DMS153 treated with DMSO at 0.1 percent for 48 hours (cell line): Measurements from ENCODE around the gene ALDH3B1.
"Not testable (repeated sequence)": the region's sequence is repeated elsewhere in the genome, so short reads cannot be mapped to it uniquely, and the experiment has no call there.

Experiments
- DNase-seq: peaks from one replicate; lab custom pipeline; 2025; ENCODE audit not compliant: unreplicated experiment; lab: John Stamatoyannopoulos, UW

ALDH3B1 gene, protein sequence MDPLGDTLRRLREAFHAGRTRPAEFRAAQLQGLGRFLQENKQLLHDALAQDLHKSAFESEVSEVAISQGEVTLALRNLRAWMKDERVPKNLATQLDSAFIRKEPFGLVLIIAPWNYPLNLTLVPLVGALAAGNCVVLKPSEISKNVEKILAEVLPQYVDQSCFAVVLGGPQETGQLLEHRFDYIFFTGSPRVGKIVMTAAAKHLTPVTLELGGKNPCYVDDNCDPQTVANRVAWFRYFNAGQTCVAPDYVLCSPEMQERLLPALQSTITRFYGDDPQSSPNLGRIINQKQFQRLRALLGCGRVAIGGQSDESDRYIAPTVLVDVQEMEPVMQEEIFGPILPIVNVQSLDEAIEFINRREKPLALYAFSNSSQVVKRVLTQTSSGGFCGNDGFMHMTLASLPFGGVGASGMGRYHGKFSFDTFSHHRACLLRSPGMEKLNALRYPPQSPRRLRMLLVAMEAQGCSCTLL

DNA sequence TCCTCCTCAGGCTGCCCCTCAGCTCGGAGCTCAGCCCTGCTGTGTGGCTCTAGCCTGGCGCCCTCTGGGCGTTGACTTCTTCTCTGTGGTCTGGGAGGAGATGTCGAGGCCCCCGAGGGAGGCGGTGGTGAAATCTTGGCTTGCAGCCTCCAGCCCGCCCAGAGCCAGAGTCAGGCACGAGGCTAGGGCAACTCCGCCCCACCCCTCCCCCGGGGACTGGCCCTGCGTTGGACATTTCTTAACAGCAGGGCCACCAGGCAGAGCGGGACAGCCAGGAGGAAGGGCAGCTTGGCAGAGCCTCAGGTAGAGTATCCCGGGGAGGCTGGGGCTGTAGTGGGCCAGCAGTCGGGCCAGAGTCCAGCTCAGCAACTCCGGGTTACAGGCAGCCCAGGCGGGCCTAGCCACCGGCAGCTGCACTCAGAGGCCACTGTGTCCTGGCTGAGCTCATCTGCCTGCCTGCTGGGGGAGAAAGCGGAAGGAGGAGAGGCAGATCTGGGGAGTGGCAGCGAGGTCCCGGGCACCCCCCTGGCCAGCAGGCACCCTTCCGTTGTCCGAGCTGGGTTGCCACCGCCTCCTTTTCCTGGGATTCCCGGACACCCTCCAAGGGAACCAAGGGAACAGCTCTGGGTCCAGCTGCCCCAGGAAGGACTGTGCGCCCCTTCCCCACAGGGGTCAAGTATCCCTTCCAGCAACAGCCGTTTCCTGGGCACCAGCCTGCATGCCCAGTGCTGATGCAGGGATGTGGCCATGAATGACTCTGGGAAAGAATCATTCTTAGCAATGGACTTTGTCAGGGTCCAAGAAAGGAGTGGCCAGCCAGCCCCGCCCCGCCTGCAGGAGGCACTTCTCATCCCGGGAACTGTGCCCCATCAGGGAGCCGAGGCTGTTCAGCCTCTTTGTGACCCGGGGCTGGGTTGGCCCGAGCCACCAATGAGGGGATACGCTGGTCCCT is at the start of gene ALDH3B1:
TSS of gene ALDH3B1 (plus strand) at position 238 of the 952 bp plus-strand sequence. CDS start 4,971 bp downstream, outside the sequence.
- no peak for DNase-seq

DNA sequence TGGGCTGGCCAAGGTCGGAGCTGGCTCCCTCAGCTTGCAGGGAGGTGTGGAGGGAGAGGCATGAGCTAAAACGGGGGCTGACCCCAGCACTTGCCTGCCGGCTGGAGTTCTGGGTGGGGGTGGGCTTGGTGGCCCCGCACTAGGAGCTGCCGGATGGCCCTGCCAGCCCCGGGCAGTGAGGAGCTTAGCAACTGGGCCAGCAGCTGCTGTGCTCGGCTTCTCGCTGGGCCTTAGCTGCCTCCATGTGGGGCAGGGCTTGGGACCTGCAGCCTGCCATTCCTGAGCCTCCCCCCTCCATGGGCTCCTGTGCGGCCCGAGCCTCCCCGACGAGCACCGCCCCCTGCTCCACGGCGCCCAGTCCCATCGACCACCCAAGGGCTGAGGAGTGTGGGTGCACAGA is 46.9 kb upstream of the ALDH3B1 start:
- DNase-seq: not testable (repeated sequence)

DNA sequence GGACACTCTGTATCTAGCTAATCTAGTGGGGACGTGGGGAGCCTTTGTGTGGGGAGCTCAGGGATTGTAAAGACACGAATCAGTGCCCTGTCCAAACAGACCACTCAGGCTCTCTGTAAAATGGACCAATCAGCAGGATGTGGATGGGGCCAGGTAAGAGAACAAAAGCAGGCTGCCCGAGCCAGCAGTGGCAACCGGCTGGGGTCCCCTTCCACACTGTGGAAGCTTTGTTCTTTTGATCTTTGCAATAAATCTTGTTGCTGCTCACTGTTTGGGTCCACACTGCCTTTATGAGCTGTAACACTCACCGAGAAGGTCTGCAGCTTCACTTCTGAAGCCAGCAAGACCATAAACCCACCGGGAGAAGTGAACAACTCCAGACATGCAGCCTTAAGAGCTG is 46.2 kb upstream of the ALDH3B1 start:
- not testable (repeated sequence) for DNase-seq

DNA sequence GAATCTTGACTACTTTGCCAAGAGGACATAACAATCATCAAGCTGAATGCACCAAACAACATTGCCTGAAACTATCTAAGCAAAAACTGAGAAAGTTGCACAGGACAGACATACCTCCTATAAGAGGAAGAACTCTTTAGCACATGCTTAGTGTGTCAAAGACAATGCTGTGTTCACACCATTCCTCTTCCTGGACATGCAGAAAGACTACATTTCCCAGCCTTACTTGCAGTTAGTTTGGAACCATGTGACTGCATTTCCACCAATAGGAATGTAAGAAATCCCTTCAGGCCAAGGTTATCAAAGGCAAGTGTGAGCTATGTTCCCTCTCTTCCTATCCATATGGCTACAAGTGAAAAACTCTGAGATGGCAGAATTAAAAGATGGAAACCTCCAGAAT is 45.4 kb upstream of the ALDH3B1 start:
- not testable (repeated sequence) for DNase-seq

DNA sequence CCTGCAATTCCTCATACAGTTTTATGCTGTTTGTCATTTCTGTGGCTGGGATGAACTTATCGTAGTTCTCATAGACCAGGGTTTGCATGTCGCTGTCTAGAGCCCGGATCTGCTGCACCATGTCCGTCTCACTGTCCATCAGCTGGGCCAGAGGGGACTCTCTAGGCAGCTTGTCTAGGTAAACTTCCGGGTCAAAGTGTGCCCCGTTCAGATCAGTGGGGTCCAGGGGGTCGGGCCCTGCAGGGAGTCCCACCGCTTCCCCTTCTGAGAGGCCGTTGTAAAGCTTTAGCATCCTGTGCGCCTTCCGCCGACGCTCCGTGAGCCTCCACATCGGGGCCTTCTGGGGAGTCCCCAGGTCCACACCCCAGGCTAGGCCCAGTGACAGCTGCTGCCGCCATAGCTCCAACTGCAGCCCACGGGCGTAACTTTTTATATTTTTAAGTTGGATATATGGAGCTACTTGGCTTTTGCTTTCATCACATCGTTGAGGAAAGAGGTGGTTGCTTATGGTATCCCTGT is 44.2 kb upstream of the ALDH3B1 start:
- not testable (repeated sequence) for DNase-seq

DNA sequence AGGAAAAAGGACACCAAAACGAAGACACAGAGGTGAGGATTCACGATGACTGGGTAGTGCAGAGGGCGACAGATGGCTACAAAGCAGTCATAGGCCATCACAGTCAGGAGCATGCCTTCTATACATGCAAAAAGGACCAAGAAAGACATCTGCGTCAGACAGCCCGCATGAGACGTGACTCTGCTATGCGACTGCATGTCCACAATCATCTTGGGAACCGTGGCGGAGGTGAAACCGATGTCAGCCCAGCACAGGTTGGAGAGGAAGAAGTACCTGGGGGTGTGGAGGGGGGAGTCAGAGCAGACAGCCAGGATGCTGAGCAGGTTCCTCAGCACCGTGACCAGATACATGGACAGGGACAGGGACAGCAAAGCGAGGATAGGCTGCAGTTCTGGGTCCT is 35.4 kb upstream of the ALDH3B1 start:
- not testable (repeated sequence) for DNase-seq

DNA sequence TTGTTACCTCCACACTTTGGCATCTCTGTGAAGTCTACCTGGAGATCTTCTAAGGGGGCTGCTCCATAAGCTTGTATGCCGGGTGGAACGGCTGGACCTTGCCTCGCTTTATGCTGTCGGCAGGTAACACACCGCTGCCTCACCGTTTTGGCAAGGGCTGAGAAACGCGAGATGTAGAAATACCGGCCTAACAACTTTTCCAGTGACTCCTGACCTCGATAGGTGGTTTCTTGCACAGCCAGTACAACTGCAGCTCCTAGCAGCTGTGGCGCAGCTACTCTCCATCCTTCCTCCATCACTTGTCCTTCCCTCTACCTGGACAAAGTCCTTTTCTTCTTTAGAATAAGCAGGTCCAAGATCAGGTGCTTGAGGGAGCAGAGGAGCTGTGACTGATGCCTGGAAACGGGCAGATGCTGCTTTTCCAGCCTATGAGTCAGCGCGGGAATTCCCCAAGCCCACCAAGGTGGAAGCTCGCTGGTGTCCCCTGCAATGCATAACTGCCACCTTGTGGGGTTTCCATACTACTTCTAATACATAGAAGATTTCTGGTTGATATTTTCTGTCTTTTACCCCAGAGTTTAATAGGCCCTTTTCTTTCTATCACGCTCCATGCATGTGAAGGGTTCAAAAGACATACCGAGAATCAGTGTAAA is 31.2 kb upstream of the ALDH3B1 start:
- DNase-seq: peak; percentile 12

DNA sequence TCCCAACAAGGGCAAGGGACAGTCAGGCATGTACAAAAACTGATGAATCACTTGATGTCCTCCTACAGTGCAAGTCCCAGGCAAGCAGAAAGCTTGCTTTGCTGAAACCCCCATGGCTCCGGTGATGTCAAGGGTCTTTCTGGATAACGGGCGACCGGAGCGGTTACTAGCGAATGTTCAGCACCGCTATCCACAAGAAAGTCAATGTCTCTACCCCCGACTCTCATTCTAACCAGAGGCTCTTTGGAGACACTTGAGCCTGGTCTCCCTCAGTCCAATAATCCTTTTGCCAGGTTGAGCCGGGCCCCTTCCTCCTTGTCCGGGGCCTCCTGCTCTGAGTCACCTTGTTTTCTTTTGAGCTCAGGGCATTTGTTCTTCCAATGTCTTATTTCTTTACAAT is 28.9 kb upstream of the ALDH3B1 start:
- not testable (repeated sequence) for DNase-seq

DNA sequence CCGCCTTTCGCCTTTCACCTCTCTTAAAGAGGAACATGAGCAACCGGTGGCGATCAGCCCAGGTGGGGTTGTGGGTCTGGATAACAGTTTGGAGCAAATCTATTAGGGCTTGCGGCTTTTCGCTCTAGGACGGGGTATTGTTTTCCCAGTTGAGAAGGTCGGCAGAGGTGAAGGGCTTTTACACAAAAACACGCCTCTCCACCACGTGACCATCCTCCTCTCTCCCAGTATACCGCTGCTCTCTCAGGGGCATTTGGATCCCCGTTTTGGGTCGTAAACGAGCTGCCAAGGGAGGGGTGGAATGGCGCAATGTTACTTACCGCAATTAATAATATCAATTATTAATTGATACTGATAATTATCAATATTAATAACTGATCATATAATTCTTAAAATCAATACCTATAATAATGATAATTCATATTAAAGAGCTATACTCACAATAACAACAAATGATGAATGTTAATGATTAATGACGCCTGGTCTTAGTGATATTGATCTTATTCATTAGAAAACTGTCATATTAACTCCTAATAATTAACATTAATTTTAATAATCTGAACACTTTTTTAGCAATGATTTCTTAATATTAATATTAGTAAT is 27.8 kb upstream of the ALDH3B1 start:
- DNase-seq: not testable (repeated sequence)

DNA sequence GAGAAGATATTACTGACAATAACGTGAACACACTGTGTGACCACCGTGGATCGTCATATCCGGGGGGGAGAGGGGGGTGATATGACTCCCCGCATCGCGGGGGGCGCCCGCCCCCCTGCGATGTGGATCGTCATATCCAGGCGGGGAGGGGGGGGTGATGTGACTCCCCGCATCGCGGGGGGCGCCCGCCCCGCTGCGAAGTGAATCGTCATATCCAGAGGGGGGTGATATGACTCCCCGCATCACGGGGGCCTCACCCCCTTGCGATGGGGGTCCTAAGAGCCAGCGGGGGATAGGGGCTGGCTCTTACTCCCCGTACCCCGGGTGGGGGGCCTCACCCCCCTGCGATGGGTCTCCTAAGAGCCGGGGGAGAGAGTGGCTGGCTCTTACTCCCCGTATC is 26.2 kb upstream of the ALDH3B1 start:
- DNase-seq: no peak

DNA sequence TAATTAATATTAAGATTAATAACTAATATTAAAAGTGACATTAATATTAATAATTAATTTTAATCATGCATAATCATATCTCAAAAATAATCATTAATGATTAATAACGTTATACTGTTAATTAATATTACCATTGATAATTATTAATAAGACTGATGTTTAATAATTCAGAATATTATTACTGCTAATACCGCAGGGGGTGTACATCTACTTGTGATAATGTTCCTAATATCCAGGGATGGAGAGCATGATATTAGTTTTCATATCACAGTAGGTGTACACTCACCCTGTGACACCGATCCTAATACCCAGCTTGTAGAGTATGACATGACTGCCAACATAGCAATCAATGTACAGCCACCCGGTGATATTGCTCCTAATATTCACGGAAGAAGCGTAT is 24.8 kb upstream of the ALDH3B1 start:
- DNase-seq: not testable (repeated sequence)

DNA sequence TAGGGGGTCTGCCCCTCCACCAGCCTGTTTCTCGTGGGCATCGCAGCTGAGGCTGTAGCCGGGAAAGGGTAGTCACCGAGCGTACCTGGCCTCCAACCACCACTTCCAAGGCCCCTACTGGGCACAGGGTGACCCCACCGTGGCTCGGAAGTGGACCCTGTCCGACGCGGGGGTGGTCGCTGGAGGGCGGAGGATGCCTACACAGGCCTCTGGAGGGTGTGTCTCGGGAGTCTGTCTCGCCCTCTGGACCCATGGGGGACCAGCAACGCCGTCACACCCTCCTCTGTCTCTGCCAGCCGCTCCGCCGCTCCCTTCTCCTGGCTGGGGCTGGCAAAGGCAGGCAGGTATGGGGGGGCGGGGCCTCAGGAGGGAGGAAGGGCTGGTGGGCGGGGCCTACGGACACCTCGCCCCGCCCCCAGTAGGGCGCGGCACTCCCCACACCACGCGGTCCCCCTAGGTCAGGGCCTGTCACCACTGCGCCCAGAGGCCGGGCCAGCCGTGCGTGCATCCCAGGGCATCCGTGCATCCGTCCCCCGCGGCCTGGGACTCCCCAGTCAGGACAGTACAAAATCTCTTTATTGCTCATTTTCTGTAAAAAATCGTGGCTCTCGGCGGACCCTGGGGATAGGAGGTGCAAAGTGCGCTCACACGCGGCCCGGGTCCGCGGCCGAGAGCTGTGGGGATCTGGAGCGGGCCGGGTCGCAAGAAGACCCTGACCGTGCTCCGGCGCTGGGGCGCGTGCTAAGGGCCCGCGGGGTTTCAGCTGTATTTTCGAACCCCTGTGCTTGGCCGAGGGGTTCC is 19.4 kb upstream of the ALDH3B1 start:
- DNase-seq: not testable (repeated sequence)

DNA sequence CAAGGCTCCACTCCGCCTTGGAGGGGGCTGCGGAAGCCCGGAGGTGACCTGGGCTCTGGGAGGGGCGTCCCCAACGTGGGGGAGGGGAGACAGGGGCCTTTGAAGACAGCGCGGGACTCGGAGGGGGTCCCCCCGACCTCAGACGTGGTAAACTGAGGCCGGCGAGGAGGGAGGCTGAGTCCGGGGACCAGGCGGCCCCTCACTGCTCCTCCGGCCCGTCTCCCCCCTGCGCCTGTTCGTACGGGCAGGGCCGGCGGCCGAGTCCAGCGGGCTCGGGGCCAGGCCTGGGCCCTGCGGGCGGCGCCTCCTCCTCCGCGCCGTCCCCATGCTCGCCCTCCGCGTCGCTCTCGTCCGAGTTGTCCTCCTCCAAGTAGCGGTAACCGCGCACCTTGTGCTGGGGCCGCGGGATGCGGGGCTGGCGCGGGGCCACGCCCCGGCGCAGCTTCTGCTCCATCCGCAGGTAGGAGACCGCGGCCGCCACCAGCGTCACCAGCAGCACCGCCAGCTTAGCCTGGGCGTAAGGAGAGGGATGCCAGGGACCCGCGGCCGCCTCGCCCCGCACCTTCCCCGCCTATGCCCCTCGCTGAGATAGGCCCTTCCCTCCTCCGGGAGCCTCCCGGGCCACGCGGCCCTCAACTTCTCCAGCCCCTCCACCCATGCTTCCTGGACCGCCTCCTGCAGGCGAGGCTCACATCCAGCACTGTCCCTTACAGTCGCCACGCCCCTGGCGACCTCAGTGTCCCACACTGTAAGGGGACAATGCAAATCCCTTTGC is 18.6 kb upstream of the ALDH3B1 start:
- not testable (repeated sequence) for DNase-seq

DNA sequence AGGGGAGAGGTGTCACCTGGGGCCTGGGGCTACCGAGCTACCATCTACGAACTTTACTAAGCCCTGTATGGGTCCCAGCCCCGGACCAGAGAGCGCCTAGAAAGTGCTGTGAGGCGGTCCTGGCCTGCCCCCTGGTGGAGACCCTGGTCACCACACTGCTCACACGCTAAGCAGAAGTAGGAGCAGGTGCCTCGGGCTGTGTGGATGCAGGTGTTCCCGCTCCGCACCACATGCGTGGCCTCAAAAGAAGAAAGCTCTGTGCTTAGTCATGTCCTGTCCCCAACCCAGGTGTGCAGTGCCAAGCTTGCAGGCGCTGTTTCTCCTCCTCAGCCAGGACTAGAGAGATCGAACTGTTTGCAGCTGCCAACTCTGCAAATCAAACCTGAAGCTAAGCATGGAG is 16.3 kb upstream of the ALDH3B1 start:
- DNase-seq: peak; percentile 24

DNA sequence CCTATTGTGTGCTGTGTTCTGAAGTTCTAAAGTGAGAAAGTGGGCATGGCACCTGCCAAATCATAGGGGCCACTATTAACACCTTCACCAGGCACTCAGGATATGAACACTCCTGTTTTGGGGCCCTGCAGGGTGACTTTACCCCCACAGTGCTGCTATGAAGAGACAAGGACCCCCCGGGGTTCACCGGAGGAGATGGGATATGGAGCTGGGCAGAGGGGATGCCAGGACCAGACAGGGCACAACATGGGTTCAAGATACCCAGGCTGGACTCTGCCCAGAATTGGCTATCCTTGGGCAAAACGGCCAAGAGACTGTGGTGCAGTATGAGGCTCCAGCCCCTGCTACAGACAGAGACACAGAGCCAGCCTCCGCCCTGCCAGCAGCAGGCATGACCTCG is 15.7 kb upstream of the ALDH3B1 start:
- not testable (repeated sequence) for DNase-seq

DNA sequence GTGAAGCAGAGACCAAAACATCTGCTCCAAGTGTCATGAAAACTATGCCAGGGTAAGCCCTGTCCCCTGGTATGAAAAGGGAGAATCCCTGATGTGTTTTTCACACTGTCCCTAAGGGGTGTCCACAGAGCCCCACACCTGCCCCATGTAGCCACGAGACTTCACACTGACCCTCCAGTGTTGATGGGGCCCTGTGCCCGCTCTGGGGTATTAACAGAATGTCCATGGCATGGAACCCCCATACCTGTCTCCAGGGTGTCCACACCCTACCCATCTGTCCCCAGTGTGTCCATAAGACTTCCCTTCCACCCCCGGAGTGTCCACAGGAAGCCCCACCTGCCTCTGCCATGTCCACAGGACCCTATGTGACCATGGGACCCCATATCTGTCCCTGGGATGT is 15.0 kb upstream of the ALDH3B1 start:
- not testable (repeated sequence) for DNase-seq

DNA sequence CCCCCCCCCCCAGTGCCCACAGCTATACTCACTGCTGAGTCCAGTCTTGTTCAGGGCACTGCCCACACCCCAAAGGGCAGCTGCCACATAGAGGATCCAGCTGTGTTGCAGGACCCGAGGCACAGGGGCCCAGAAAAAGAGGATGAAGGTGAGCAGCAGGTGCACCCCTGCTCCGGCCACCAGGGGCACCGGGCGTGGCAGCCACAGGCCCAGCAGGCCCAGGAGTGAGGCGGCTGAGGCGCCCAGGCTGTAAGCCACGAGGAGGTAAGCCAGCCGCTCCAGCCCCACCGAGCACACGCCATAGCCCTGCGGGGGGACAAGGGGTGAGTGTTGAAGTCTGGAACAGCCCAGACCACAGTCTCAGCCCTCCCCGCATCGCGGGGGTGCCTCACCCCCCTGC is 14.5 kb upstream of the ALDH3B1 start:
- DNase-seq: not testable (repeated sequence)

DNA sequence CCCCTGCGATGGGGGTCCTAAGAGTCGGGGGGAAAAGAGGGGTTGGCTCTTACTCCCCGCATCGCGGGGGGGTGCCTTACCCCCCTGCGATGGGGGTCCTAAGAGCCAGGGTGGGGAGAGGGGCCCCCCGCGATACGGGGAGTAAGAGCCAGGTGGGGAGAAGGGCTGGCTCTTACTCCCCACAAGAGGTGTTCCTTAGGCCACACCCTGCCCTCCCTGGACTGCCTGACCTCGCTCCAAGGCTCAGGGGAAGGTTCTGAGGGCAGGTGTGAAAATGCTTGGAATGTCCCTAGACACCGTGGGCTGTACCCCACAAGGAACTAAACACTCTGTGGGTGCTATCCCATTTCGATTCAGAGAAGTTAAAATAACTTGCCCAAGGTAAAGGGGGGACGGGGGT is 14.1 kb upstream of the ALDH3B1 start:
- no peak for DNase-seq
